Measurements from ENCODE around the gene IGF2R. TPM values are rescaled to one million over a fixed set of nuclear protein-coding genes. Genes with fewer than 3 reads are reported as not detected.

IGF2R gene
- total RNA-seq, 1 donor from 2014 or later, result 73.4 TPM

DNA sequence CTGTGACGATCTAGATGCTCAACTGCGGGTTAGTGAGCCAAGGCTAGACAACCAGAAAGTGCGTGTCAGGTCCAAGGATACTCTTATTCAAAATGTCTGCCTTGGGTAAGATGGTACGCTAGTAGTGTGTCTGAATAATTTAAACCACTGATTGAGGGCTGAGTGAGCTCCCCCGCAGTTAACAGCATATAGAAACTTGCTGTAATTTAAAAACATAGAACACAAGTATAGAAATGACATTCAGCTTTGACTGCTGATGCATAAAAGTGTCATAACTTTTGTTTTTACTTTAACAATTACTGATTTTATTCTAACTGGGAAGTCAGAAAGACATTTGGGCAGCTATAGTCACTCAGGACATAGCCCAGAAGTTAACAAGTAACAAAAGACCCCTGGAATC is 107.1 kb downstream of the IGF2R start:
- Histone ChIP-seq H3K36me3 (peaks cover 0 to 86% of the 10 kb centered on the region in 2 donors), H3K4me1 (no peaks in the 10 kb centered on the region), H3K9me3 (no peaks in the 10 kb centered on the region), H3K27me3 (no peaks in the 10 kb centered on the region), H3K4me3 (no peak overlapping the region), H3K27ac (no peak overlapping the region)
- TF ChIP-seq POLR2A (IDR thresholded peaks at IDR 0.05) (no peak), POLR2AphosphoS5 (IDR thresholded peaks at IDR 0.05; ENCODE audit: insufficient read depth in 1 of 2, low read depth in 1 of 2) (no peak), CTCF (IDR thresholded peaks at IDR 0.05) (no peak)
- DNase-seq (ENCODE audit: extremely low spot score in 2 of 2), result no peak
- intact Hi-C loops (cut with DNase I), result no loop called here

- Histone ChIP-seq H3K4me3 (no peak overlapping the region), H3K36me3 (peaks cover 0 to 82% of the 10 kb centered on the region in 2 donors), H3K9me3 (no peaks in the 10 kb centered on the region), H3K4me1 (no peaks in the 10 kb centered on the region), H3K27ac (no peak overlapping the region), H3K27me3 (no peaks in the 10 kb centered on the region)
- no peak for DNase-seq (ENCODE audit: extremely low spot score in 2 of 2)
- intact Hi-C loops (cut with DNase I), result no loop called here
- TF ChIP-seq POLR2A (IDR thresholded peaks at IDR 0.05) (no peak), CTCF (IDR thresholded peaks at IDR 0.05) (no peak), POLR2AphosphoS5 (IDR thresholded peaks at IDR 0.05; ENCODE audit: insufficient read depth in 1 of 2, low read depth in 1 of 2) (no peak)
Observed at GRCh38 chr6:160077024-160077423, 108.1 kb downstream of the IGF2R start.

DNA sequence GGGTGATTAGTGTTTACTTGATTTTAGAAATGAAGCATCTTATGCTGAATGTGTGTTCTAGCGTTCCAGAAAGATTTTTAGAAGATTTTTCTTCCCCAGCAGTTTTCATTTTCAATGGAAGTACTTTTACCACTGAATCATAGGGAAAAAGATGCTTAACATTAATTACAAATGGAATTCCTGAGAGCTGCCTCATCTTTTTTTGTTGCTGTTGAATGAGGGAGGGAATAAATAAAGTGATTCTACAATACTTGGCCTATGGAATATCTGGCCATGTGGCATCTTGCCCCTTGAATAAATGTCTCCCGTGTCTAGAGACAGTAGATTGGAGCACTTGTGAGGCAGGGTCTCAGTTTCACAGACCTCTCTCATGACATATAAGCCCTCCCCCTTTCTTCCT is 108.6 kb downstream of the IGF2R start:
- intact Hi-C loops (cut with DNase I), result no loop called here
- peaks cover 0 to 77% of the 10 kb centered on the region in 2 donors for H3K36me3 ChIP-seq
- H3K4me1 ChIP-seq, result no peaks in the 10 kb centered on the region
- no peaks in the 10 kb centered on the region for H3K9me3 ChIP-seq
- no peak for DNase-seq (ENCODE audit: extremely low spot score in 2 of 2)
- no peaks in the 10 kb centered on the region for H3K27me3 ChIP-seq
- H3K4me3 ChIP-seq, result no peak overlapping the region
- H3K27ac ChIP-seq, result no peak overlapping the region
- no peak for TF ChIP-seq CTCF (IDR thresholded peaks at IDR 0.05)
- no peak for TF ChIP-seq POLR2AphosphoS5 (IDR thresholded peaks at IDR 0.05; ENCODE audit: insufficient read depth in 1 of 2, low read depth in 1 of 2)
- TF ChIP-seq POLR2A (IDR thresholded peaks at IDR 0.05), result no peak

DNA sequence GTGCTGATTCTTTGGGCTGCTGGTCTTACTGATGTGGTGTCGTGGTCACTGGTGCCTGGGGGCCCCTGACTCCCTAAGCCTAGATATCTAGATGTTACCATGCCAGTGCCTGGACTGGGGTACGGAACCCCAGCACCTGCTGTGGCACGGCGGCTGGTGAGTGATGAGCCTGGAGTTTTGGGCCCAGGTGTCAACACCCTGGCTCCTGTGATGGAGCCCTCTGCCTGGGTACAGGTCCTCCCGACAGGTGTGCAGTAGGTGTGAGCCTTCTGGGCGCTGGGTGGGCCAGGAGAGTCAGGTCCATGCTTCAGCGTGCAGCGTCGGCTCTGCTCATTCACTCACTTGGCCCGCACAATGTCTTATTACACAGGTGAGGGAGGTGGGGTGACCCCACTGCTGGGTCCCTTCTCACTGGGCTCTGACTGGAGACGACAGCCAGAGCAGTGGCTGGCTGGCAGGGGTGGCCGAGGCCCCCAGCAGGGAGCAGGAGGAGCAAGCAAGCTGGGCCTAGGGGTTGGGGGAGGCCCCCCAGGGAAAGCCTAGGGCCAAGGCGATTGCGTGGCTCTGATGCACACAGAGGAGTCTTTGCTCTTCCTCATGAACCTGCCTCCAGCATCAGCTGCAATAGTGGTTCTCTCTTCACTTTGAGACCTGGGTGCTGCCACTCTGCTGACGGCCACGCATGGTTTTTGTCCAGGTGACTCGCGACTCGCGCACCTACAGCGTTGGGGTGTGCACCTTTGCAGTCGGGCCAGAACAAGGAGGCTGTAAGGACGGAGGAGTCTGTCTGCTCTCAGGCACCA is 110.2 kb downstream of the IGF2R start:
- no peak overlapping the region for H3K4me3 ChIP-seq
- H3K4me1 ChIP-seq, result no peaks in the 10 kb centered on the region
- H3K9me3 ChIP-seq, result no peaks in the 10 kb centered on the region
- no peaks in the 10 kb centered on the region for H3K27me3 ChIP-seq
- TF ChIP-seq POLR2AphosphoS5 (IDR thresholded peaks at IDR 0.05; ENCODE audit: insufficient read depth in 1 of 2, low read depth in 1 of 2), result no peak
- TF ChIP-seq POLR2A (IDR thresholded peaks at IDR 0.05), result no peak
- TF ChIP-seq CTCF (IDR thresholded peaks at IDR 0.05), result no peak
- H3K36me3 ChIP-seq, result peaks cover 0 to 73% of the 10 kb centered on the region in 2 donors
- no peak for DNase-seq (ENCODE audit: extremely low spot score in 2 of 2)
- H3K27ac ChIP-seq, result no peak overlapping the region
- intact Hi-C loops (cut with DNase I), result no loop called here

DNA sequence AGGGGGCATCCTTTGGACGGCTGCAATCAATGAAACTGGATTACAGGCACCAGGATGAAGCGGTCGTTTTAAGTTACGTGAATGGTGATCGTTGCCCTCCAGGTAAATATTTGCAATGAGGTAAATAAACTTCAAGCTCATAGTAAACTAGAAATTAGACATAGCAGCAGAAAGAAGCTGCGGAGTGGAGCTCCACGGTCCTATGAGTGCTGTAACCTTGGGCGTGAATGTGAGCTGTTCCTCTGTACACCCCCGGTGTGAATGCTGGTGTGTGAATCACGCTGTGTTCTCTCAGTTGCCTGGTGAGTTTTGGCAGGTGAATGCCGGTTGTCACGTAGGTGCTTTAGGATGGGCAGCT is 110.8 kb downstream of the IGF2R start:
- peaks cover 0 to 73% of the 10 kb centered on the region in 2 donors for H3K36me3 ChIP-seq

More for the DNA sequence above, 110.8 kb downstream of the IGF2R start:
- Histone ChIP-seq H3K4me3 (no peak overlapping the region), H3K4me1 (no peaks in the 10 kb centered on the region), H3K27ac (no peak overlapping the region), H3K27me3 (no peaks in the 10 kb centered on the region), H3K9me3 (no peaks in the 10 kb centered on the region)
- intact Hi-C loops (cut with DNase I), result no loop called here
- no peak for TF ChIP-seq CTCF (IDR thresholded peaks at IDR 0.05)
- TF ChIP-seq POLR2A (IDR thresholded peaks at IDR 0.05), result no peak
- no peak for TF ChIP-seq POLR2AphosphoS5 (IDR thresholded peaks at IDR 0.05; ENCODE audit: insufficient read depth in 1 of 2, low read depth in 1 of 2)
- DNase-seq (ENCODE audit: extremely low spot score in 2 of 2), result no peak

Measured in vagina (tissue), 2 donors.